Activated CD8-positive, alpha-beta memory T cell treated with anti-CD3 and anti-CD28 coated beads, Interleukin-2, amount 50 U/mL, for 4 hours (primary cell): ENCODE measurements around the gene ZNF236.
A peak's percentile ranks its signal among the peaks of the same experiment; 100 is the strongest.

Experiments used
- DNase-seq: peaks from one replicate; pipeline ENCODE4 v3.0.0-alpha.2; 2020

ZNF236 gene

GRCh38 chr18:76866666-76867065 is 44.3 kb downstream of the ZNF236 start:
- no peak for DNase-seq

DNA sequence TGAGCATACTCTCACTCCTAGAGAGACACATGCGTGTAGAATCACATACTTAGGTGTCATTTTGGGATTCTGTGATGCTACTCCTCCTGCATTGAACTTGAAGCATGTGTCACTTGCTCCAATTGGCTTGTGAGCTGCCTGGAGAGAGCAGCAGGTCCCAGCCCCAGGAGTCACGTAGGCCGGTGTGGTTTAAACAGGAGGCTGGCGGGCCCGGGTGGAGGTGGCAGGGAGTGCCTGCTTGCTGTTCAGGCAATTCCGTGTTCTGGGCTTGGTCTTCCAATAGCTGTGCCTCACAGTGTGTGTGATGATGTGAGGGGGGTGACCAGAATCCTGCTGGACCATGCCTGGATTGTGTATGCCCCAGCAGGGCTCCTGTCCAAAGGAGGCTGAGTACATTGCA is 51.0 kb downstream of the ZNF236 start:
- DNase-seq, result no peak

GRCh38 chr18:76873713-76874112 is 51.4 kb downstream of the ZNF236 start:
- DNase-seq, result no peak

DNA sequence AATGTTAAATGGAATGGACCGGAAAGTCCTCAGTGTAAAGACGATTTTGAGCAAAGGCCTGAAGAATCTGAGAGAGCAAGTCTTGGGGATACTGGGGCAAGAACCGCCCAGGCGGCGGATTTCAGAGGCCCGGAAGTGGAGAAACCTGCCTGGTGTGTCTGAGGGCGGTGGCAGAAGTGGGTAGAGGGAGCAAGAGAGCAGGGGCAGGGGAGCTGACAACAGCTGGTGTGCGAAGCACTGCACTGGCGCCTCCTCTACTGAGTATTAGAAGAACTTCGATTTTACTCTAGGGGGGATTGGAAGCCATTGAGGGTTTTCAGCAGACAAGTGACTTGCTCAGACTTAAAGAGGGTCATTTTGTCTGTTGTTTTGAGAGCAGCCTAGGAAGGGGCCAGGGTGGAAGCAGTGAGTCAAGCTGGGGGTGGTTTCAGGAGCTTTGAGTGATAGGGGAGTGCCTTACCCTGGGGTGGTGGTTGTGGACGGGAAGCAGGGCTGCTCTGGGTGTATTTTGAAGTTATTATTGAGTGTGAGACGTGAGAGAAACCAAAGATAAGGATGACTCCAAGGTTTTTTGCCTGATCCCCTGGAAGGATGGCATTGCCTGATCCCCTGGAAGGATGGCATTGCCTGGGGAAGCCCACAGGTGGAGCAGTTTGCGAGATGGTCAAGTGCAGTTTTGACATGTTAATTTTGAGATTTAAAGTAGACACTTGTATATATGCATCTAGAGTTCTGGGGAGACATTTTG is 52.5 kb downstream of the ZNF236 start:
- DNase-seq, result no peak

- DNase-seq, result peak; percentile 25
These were observed 53.3 kb downstream of the ZNF236 start for GRCh38 chr18:76875390-76876325.

DNA sequence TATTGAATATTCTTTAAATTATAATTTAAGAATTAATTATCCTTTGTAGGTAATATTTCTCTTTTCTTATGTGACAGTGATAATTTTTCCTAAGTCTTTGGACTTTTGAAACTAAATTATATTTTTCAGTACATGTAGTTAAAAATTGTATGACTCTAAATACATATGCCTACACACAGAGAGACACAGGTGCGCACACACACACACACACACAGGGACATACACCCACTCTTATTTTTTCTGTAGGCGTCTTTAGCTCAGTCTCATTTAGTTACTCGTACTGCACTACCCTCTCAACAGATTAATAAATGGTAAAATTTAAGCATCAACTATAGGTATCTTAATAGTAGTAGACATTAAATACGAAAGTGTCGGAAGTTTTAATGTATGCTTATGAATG is 56.1 kb downstream of the ZNF236 start:
- no peak for DNase-seq

DNA sequence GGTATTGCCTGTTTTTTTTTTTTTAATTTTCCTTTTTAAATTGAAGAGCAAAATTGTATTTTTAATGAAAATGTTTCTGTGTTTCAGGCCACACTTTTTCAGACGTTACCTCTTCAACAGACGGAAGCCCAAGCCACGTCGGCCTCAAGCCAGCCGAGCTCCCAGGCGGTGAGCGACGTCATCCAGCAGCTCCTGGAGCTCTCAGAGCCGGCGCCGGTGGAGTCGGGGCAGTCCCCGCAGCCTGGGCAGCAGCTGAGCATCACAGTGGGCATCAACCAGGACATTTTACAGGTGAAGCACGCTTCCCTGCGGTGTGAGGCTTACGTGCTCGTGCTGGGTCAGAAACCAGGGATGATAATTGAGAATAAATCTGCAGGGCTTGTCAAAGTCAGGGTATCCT is 57.7 kb downstream of the ZNF236 start:
- DNase-seq, result no peak

DNA sequence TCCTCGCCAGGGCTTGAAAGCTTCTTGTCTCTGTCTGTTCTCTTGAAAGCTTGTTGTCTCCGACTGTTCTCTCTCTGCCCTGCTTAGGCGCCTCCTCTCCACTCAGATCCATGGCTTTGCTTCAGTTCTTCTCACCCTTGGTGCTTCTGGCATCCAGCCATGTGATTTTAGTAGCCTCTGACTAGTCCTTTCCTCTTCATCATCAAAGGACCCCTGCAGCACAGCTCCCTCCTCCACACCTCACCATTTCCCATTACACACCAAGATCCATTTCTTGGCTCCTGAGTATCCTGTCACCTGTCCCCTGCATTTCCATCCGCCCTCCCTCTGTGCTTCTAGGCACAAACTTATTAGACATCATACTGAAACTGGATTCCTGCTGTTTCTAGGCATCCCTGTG is 59.4 kb downstream of the ZNF236 start:
- DNase-seq, result no peak

GRCh38 chr18:76882146-76882545 is 59.8 kb downstream of the ZNF236 start:
- no peak for DNase-seq

DNA sequence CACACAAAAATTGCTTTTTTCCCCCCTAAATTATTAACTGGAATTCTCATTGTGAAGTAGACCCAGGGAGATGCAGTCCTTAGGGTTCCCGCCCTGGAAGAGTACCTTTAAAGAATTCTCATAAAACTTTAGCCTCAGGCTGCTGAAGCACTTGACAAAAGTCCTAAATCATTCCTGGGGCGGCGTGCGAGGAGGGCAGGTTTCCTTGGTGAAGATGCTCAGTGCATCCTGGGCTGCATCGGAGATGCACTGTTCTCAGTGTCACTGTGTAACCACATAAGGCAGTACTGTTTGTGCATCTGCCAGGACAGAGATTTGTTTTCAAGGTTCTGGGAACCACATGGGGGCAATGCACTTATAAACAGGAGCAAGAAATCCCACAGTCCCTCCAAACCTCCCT is 62.6 kb downstream of the ZNF236 start:
- DNase-seq, result no peak

DNA sequence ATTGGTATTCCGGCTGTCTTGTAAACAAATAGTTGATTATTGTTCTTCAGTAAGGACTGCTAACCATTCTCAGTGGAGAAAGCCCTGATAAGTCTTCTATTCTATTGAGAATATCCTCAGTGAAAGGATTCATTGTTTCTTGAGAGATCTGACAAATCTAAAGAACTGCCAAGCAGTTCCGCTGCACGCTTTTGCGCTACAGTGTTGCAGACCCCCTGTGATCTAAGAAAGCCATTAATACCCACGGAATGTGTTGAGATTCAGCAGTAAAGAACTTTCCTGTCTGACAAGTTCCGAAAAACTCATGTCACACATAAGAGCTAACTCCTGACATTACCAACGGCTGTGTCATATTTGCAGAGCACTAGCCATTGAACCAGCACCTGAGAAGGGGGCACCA is 63.8 kb downstream of the ZNF236 start:
- DNase-seq, result no peak

DNA sequence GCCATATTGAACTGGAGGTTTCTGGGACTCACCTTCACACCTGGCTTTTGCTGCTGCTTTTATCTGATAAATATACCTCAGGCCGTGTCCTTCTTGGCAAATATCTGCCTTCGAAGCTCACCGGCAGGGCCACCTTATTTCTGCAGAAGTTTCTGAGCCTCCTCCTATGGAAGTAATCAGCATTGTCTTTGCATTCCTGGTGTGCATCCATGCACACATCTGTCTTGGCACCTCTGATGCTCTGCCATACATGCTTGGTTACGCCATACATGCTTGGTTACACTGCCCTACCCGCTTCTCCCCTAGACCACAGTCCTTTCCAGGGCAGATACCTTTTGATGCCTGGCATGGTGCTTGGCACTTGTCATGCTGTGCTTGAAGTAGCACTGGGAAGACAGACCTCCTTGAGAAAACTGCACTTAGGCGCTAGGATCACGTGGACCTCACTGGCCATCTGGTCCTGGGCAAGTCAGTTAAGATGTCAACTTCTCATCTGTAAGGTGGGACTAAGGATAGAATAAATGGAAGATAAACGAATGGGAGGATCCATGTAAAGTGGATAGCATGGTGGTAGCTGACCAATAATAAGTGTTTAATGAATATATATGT is 66.8 kb downstream of the ZNF236 start:
- DNase-seq, result no peak

DNA sequence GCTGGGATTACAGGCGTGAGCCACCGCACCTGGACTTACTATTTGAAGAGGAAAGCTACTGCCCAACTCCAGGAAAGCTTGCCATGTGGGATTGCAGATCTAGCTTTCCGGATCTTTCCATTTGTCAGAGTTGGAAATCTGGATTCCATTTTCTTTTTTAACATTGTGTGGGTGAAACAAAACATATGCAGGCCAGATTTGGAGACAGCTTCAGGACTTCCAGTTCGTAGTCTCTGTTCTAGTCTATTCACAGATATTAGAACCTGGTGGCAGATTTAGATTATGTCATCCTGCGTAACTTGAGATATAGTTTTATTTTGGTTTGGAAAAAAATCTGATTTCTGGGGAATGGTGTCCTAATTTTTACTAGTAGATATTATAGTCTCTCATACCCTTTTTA is 70.5 kb downstream of the ZNF236 start:
- DNase-seq, result no peak

DNA sequence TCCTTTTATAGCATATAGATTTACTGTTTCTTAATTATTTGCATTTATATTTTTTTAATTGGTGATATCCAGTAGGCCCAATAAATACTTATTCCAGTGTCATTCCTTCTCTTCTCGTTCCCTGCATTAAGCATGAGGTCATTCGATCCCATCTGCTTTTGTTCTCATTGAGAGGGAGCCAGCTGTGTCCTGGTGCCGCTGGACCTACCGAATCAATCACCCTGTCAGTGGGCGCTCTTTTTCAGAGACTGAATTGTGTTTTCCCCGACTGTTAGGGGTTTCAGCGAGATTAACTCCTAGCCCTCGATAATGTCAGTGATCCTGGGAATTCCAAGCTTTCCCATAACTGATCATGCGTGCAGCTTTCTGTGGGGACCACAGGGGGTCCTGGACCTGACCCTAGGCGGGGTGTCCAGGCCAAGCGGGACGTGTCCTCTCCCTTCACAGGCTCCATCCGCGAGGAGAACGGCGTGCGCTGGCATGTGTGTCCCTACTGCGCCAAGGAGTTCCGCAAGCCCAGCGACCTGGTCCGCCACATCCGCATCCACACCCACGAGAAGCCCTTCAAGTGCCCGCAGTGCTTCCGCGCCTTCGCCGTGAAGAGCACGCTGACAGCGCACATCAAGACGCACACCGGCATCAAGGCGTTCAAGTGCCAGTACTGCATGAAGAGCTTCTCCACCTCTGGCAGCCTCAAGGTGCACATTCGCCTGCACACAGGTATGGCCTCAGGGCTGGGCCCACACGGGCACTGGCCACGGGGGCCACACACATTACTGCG is 72.4 kb downstream of the ZNF236 start:
- DNase-seq, result no peak

- DNase-seq, result no peak
These were observed 73.1 kb downstream of the ZNF236 start for GRCh38 chr18:76895498-76895897.

GRCh38 chr18:76896677-76897076 is 74.3 kb downstream of the ZNF236 start:
- DNase-seq, result no peak

GRCh38 chr18:76897257-76897656 is 74.9 kb downstream of the ZNF236 start:
- DNase-seq, result no peak

- DNase-seq, result no peak
These were observed 81.0 kb downstream of the ZNF236 start for GRCh38 chr18:76903386-76903785.

GRCh38 chr18:76905821-76906220 is 83.5 kb downstream of the ZNF236 start:
- no peak for DNase-seq

GRCh38 chr18:76908277-76908676 is 85.9 kb downstream of the ZNF236 start:
- DNase-seq, result no peak

- no peak for DNase-seq
These were observed 87.1 kb downstream of the ZNF236 start for GRCh38 chr18:76909439-76909838.

- DNase-seq, result no peak
These were observed 89.1 kb downstream of the ZNF236 start for GRCh38 chr18:76911440-76911839.

- DNase-seq, result no peak
These were observed 91.2 kb downstream of the ZNF236 start for GRCh38 chr18:76913583-76913982.
